SK-N-SH treated with all-trans-retinoic acid at 6 μM for 48 hours (cell line): ENCODE data around the gene NUP98.
A peak's percentile ranks its signal among the peaks of the same experiment; 100 is the strongest.

Experiments
- ATAC-seq: fragments of 200-7000 bp; cut with Tn5 transposase; 3 replicates; pipeline ENCODE4 v1.9.1; 2020; ENCODE audit warnings: mild to moderate bottlenecking, moderate library complexity
- ARNTL ChIP-seq: fragments of 450-650 bp; formaldehyde crosslinking; IDR thresholded peaks from 2 replicates; pipeline ENCODE4 v1.5.0; 2020; ENCODE audit warnings: low read depth, mild to moderate bottlenecking, moderate library complexity, borderline replicate concordance
- BACH2 ChIP-seq: fragments of 250-450 bp; sonication (Bioruptor Pico); IDR thresholded peaks from 2 replicates; pipeline ENCODE4 v1.9.0; 2021; ENCODE audit warnings: mild to moderate bottlenecking, borderline replicate concordance
- CREB5 ChIP-seq: fragments of 250-450 bp; sonication (Bioruptor Pico); IDR thresholded peaks from 2 replicates; pipeline ENCODE4 v1.5.1; 2020; ENCODE audit warnings: low read depth, mild to moderate bottlenecking, moderate library complexity
- CSDC2 ChIP-seq: fragments of 250-450 bp; sonication (Bioruptor Pico); IDR thresholded peaks from 2 replicates; pipeline ENCODE4 v1.5.0; 2020; ENCODE audit warnings: mild to moderate bottlenecking, moderate library complexity
- ESRRG ChIP-seq: fragments of 250-450 bp; sonication (Bioruptor Pico); IDR thresholded peaks from 2 replicates; pipeline ENCODE4 v1.6.1; 2021; ENCODE audit warnings: mild to moderate bottlenecking
- GLIS3 ChIP-seq: fragments of 250-450 bp; sonication (Bioruptor Pico); IDR thresholded peaks from 2 replicates; pipeline ENCODE4 v1.5.0; 2020; ENCODE audit warnings: mild to moderate bottlenecking, moderate library complexity
- ISL1 ChIP-seq: fragments of 250-450 bp; sonication (Bioruptor Pico); IDR thresholded peaks from 2 replicates; pipeline ENCODE4 v2.1.2; 2022; ENCODE audit warnings: mild to moderate bottlenecking, moderate library complexity
- POU6F1 ChIP-seq: fragments of 250-450 bp; sonication (Bioruptor Pico); IDR thresholded peaks from 2 replicates; pipeline ENCODE4 v1.8.0; 2021; ENCODE audit warnings: low read depth, mild to moderate bottlenecking, moderate library complexity, borderline replicate concordance
- PPARA ChIP-seq: fragments of 250-450 bp; sonication (Bioruptor Pico); IDR thresholded peaks from 2 replicates; pipeline ENCODE4 v1.5.0; 2020; ENCODE audit warnings: mild to moderate bottlenecking, borderline replicate concordance
- RARB ChIP-seq: fragments of 250-450 bp; sonication (Bioruptor Pico); IDR thresholded peaks from 2 replicates; pipeline ENCODE4 v1.8.0; 2021; ENCODE audit warnings: mild to moderate bottlenecking, moderate library complexity
- SNAI2 ChIP-seq: fragments of 250-450 bp; sonication (Bioruptor Pico); IDR thresholded peaks from 2 replicates; pipeline ENCODE4 v1.5.0; 2020; ENCODE audit warnings: mild to moderate bottlenecking, moderate library complexity
- TCF4 ChIP-seq: fragments of 250-450 bp; sonication (Bioruptor Pico); IDR thresholded peaks from 2 replicates; pipeline ENCODE4 v1.8.0; 2021; ENCODE audit warnings: mild to moderate bottlenecking, moderate library complexity, borderline replicate concordance
- TOX ChIP-seq: fragments of 250-450 bp; sonication (Bioruptor Pico); IDR thresholded peaks from 2 replicates; pipeline ENCODE4 v1.8.0; 2021; ENCODE audit warnings: mild to moderate bottlenecking, moderate library complexity, borderline replicate concordance
- ZC3H10 ChIP-seq: fragments of 250-450 bp; sonication (Bioruptor Pico); IDR thresholded peaks from 2 replicates; pipeline ENCODE4 v1.5.1; 2021; ENCODE audit warnings: mild to moderate bottlenecking, moderate library complexity
- ZFP3 ChIP-seq: fragments of 250-450 bp; sonication (Bioruptor Pico); IDR thresholded peaks from 2 replicates; pipeline ENCODE4 v1.5.0; 2020; ENCODE audit warnings: mild to moderate bottlenecking, moderate library complexity
- ZFP30 ChIP-seq: fragments of 450-650 bp; formaldehyde crosslinking; IDR thresholded peaks from 2 replicates; pipeline ENCODE4 v1.5.0; 2022; ENCODE audit warnings: mild to moderate bottlenecking, moderate library complexity
- ZNF565 ChIP-seq: fragments of 450-650 bp; formaldehyde crosslinking; conservative IDR thresholded peaks from 2 replicates; pipeline ENCODE4 v1.5.0; 2020; ENCODE audit warnings: low read depth, mild to moderate bottlenecking, moderate library complexity
- ZNF8 ChIP-seq: fragments of 450-650 bp; formaldehyde crosslinking; IDR thresholded peaks from 2 replicates; pipeline ENCODE4 v1.5.0; 2020; ENCODE audit warnings: mild to moderate bottlenecking, moderate library complexity
- TF ChIP-seq, protein P1 (sequence below): fragments of 250-450 bp; sonication (Bioruptor Pico); IDR thresholded peaks from 2 replicates; pipeline ENCODE4 v1.8.0; 2020; ENCODE audit warnings: mild to moderate bottlenecking, moderate library complexity, borderline replicate concordance
- TF ChIP-seq, protein P2 (sequence below): fragments of 250-450 bp; sonication (Bioruptor Pico); IDR thresholded peaks from 2 replicates; pipeline ENCODE4 v1.5.0; 2020; ENCODE audit warnings: mild to moderate bottlenecking, moderate library complexity
- TF ChIP-seq, protein P3 (sequence below): fragments of 250-450 bp; sonication (Bioruptor Pico); IDR thresholded peaks from 2 replicates; pipeline ENCODE4 v1.5.1; 2021; ENCODE audit warnings: mild to moderate bottlenecking, moderate library complexity

Gene NUP98

GRCh38 chr11:3675971-3676370 is 121.4 kb downstream of the NUP98 start:
- TF ChIP-seq TOX (CRISPR knock-in tag): no peak
- TF ChIP-seq CSDC2 (CRISPR knock-in tag): no peak
- TF ChIP-seq ESRRG (CRISPR knock-in tag): no peak
- TF ChIP-seq, protein P1, sequence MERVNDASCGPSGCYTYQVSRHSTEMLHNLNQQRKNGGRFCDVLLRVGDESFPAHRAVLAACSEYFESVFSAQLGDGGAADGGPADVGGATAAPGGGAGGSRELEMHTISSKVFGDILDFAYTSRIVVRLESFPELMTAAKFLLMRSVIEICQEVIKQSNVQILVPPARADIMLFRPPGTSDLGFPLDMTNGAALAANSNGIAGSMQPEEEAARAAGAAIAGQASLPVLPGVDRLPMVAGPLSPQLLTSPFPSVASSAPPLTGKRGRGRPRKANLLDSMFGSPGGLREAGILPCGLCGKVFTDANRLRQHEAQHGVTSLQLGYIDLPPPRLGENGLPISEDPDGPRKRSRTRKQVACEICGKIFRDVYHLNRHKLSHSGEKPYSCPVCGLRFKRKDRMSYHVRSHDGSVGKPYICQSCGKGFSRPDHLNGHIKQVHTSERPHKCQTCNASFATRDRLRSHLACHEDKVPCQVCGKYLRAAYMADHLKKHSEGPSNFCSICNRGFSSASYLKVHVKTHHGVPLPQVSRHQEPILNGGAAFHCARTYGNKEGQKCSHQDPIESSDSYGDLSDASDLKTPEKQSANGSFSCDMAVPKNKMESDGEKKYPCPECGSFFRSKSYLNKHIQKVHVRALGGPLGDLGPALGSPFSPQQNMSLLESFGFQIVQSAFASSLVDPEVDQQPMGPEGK (CRISPR knock-in tag): no peak
- no peak for TF ChIP-seq ISL1 (CRISPR knock-in tag)
- no peak for TF ChIP-seq RARB (CRISPR knock-in tag)
- TF ChIP-seq ZFP30 (CRISPR knock-in tag): no peak
- ATAC-seq: no peak

DNA sequence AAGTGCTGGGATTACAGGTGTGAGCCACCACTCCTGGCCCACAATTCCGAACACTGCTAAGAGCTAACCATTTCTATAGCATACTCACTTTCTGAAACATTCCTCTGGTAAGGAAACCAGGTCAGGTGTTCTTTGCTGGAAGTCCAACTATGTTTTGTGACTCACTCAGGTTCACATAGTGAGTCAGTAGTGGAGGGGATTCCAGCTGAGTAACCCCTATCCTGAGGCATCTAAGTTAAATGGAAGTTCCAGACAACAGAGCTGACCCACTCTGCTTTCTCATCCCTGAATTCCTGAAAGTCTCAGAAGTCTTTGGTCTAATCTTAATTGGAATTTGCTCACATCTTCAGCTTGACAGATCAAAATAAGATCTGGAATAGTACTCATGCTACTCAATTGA is 123.2 kb downstream of the NUP98 start:
- ATAC-seq: no peak
- no peak for TF ChIP-seq GLIS3
- TF ChIP-seq ZNF8 (CRISPR knock-in tag): no peak
- TF ChIP-seq, protein P2, sequence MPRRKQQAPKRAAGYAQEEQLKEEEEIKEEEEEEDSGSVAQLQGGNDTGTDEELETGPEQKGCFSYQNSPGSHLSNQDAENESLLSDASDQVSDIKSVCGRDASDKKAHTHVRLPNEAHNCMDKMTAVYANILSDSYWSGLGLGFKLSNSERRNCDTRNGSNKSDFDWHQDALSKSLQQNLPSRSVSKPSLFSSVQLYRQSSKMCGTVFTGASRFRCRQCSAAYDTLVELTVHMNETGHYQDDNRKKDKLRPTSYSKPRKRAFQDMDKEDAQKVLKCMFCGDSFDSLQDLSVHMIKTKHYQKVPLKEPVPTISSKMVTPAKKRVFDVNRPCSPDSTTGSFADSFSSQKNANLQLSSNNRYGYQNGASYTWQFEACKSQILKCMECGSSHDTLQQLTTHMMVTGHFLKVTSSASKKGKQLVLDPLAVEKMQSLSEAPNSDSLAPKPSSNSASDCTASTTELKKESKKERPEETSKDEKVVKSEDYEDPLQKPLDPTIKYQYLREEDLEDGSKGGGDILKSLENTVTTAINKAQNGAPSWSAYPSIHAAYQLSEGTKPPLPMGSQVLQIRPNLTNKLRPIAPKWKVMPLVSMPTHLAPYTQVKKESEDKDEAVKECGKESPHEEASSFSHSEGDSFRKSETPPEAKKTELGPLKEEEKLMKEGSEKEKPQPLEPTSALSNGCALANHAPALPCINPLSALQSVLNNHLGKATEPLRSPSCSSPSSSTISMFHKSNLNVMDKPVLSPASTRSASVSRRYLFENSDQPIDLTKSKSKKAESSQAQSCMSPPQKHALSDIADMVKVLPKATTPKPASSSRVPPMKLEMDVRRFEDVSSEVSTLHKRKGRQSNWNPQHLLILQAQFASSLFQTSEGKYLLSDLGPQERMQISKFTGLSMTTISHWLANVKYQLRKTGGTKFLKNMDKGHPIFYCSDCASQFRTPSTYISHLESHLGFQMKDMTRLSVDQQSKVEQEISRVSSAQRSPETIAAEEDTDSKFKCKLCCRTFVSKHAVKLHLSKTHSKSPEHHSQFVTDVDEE (CRISPR knock-in tag): no peak
- TF ChIP-seq PPARA: no peak
- no peak for TF ChIP-seq ZFP30 (CRISPR knock-in tag)
- TF ChIP-seq BACH2 (CRISPR knock-in tag): no peak
- TF ChIP-seq TCF4 (CRISPR knock-in tag): no peak
- TF ChIP-seq ZNF565 (CRISPR knock-in tag): no peak
- TF ChIP-seq, protein P3, sequence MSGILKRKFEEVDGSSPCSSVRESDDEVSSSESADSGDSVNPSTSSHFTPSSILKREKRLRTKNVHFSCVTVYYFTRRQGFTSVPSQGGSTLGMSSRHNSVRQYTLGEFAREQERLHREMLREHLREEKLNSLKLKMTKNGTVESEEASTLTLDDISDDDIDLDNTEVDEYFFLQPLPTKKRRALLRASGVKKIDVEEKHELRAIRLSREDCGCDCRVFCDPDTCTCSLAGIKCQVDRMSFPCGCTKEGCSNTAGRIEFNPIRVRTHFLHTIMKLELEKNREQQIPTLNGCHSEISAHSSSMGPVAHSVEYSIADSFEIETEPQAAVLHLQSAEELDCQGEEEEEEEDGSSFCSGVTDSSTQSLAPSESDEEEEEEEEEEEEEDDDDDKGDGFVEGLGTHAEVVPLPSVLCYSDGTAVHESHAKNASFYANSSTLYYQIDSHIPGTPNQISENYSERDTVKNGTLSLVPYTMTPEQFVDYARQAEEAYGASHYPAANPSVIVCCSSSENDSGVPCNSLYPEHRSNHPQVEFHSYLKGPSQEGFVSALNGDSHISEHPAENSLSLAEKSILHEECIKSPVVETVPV (CRISPR knock-in tag): no peak
- no peak for TF ChIP-seq TOX (CRISPR knock-in tag)
- no peak for TF ChIP-seq ISL1 (CRISPR knock-in tag)

DNA sequence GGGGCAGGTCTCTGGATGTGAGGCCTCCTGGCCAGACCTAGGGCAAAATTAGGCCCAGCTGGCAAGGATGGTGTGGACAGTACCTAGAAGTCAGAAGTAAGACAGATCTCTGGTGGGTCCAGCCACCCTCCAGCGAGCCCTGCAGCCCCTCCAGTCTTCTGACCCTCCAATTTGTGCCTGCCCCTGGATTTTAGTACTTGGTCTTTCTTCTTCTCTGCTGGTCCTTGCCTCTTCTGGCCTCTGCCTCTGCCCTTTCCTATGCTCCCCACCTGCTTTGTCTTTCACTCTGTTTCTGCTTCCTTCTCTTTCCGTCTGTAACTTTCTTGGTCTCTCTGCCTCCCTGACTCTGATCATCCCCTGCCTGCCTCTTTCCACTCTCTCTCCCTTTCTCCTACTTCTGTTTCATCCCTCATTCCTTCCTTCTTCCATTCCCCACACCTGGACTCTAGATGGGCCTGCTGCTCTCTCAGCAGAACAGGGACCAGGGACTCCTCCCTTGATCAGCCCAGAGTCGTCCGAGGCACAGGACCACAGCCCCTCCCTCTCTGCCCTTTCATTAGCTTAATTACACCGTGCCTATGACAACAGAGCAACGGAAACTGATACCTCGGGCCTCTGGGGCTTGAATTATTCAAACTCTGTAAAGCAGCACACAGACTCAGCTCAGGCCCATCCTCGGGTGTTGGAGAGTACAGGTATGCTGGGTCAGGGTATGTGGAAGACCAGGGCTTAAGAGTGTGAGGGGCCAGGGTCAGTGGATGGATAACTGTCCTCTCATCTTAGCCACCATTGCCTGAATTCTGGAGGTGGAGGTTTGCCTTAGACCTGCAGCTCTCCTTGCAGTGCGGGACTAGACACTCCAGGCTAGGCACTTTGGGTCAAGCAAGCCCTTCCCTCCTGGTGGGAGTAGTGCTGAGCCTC is 125.8 kb downstream of the NUP98 start, which contains the start of gene CHRNA10:
CHRNA10 (minus strand) TSS at position 51 of the 921 bp plus-strand sequence. CDS start 72 bp downstream, outside the sequence.
- TF ChIP-seq ISL1 (CRISPR knock-in tag): no peak
- TF ChIP-seq, protein P1 (CRISPR knock-in tag): no peak
- TF ChIP-seq PPARA: no peak
- no peak for TF ChIP-seq BACH2 (CRISPR knock-in tag)
- TF ChIP-seq CSDC2 (CRISPR knock-in tag): no peak
- no peak for TF ChIP-seq POU6F1 (CRISPR knock-in tag)
- TF ChIP-seq ZC3H10 (CRISPR knock-in tag): no peak
- no peak for TF ChIP-seq ARNTL (CRISPR knock-in tag)
- no peak for TF ChIP-seq TOX (CRISPR knock-in tag)
- TF ChIP-seq TCF4 (CRISPR knock-in tag): no peak
- no peak for TF ChIP-seq CREB5
- TF ChIP-seq ZFP3 (CRISPR knock-in tag): no peak
- no peak for TF ChIP-seq SNAI2
- TF ChIP-seq ZNF8 (CRISPR knock-in tag): no peak
- ATAC-seq: peak; percentile 10; the same call in 1 of the 3 replicates
